Spleen (tissue), 11 donors: ENCODE data around the gene KIF21B. TPM values are rescaled to one million over a fixed set of nuclear protein-coding genes. Genes with fewer than 3 reads are reported as not detected.

Experiments
- DNase-seq: peaks from one replicate; pipeline ENCODE4 v3.0.0-alpha.2; 2020
- H3K27ac ChIP-seq, 8 donors: fragments of 200-600 bp; sonication (generic) in 7 of 8; 1 replicate in 4 of 8; 2 replicates in 4 of 8; pipeline versions ENCODE4 v1.5.0 to v1.8.0; 2016 to 2021; ENCODE audit warnings: inconsistent platforms in 4 of 8, mild to moderate bottlenecking in 4 of 8, moderate library complexity in 1 of 8
- H3K27me3 ChIP-seq, 7 donors: fragments of 200-600 bp; sonication (generic) in 6 of 7; replicated peaks in 1 of 7; 1 replicate in 4 of 7; 2 replicates in 3 of 7; pipeline versions ENCODE4 v1.5.0 to v1.8.0; 2016 to 2021; ENCODE audit warnings: inconsistent platforms in 3 of 7, mild to moderate bottlenecking in 1 of 7
- H3K36me3 ChIP-seq, 6 donors: fragments of 200-600 bp; sonication (generic) in 5 of 6; 1 replicate in 4 of 6; 2 replicates in 2 of 6; pipeline versions ENCODE4 v1.5.0 to v1.8.0; 2016 to 2021; ENCODE audit warnings: inconsistent platforms in 2 of 6
- H3K4me1 ChIP-seq, 6 donors: fragments of 200-600 bp; sonication (generic) in 5 of 6; 1 replicate in 3 of 6; 2 replicates in 3 of 6; pipeline versions ENCODE4 v1.5.0 to v1.8.0; 2016 to 2021; ENCODE audit warnings: inconsistent platforms in 3 of 6
- H3K4me3 ChIP-seq, 8 donors: fragments of 200-600 bp; sonication (generic) in 7 of 8; 1 replicate in 4 of 8; 2 replicates in 4 of 8; pipeline versions ENCODE4 v1.5.0 to v1.8.0; 2016 to 2021; ENCODE audit warnings: inconsistent platforms in 4 of 8, mild to moderate bottlenecking in 4 of 8, moderate library complexity in 2 of 8
- H3K9me3 ChIP-seq, 8 donors: fragments of 200-600 bp; sonication (generic) in 7 of 8; 1 replicate in 4 of 8; 2 replicates in 4 of 8; pipeline versions ENCODE4 v1.5.0 to v1.8.0; 2016 to 2021; ENCODE audit warnings: inconsistent platforms in 4 of 8
- CTCF ChIP-seq, 11 experiments: fragments of 200-600 bp in 7 of 11; fragments of 450-650 bp in 4 of 11; sonication (generic) in 4 of 11; IDR thresholded peaks in 8 of 11; conservative IDR thresholded peaks in 3 of 11; 1 replicate in 7 of 11; 2 replicates in 4 of 11; pipeline versions ENCODE4 v1.4.0 to v1.8.0; 2016 to 2021; ENCODE audit warnings: antibody characterized with exemption in 11 of 11, inconsistent platforms in 4 of 11, mild to moderate bottlenecking in 1 of 11
- POLR2A ChIP-seq, 3 donors: fragments of 450-650 bp; IDR thresholded peaks; one replicate each; pipeline ENCODE4 v1.5.1; 2017; ENCODE audit warnings: antibody characterized with exemption in 3 of 3, mild to moderate bottlenecking in 1 of 3
- POLR2AphosphoS5 ChIP-seq, 3 donors: sonication (generic); formaldehyde crosslinking; IDR thresholded peaks; one replicate each; pipeline ENCODE4 v1.5.1; 2017; ENCODE audit warnings: antibody characterized with exemption in 3 of 3
- WGBS, 5 donors: extraction: QIAGEN DNeasy Blood & Tissue Kit in 3 of 5; methylation state at CpG; one replicate each; pipeline versions ENCODE4 v1.1.5 to v1.1.7; 2013 to 2018; 5-methylcytosine and 5-hydroxymethylcytosine counted together
- intact Hi-C: fragments of 100-400 bp; cut with DNase I; formaldehyde crosslinking; loops from one replicate; pipeline ENCODE4 v1.15.0; 2023; ENCODE audit warnings: low total_unique reads
- polyA plus RNA-seq, 3 donors: library from polyadenylated mRNA; stranded (reverse); fragments of 200-250 nt; gene quantifications; one replicate each; pipeline ENCODE4 v1.2.1, GENCODE V29; 2013
- total RNA-seq, 7 donors: library from RNA; depleted of rRNA in 3 of 7; stranded (reverse); fragments of >200 nt in 3 of 7; fragmentation: NEBNext Ultra II Directional in 4 of 7; extraction: Animal tissue kit (Norgen Biotek cat#: 25700) in 4 of 7; gene quantifications; one replicate each; pipeline versions ENCODE4 v1.1.0 to v1.2.1, GENCODE V29; 2016 to 2021
- donor health status: healthy with polysubstance abuse.
- donor health status: DM: no; HTN: no; CAD: no; lungs with moderate emphysema.
- donor health status: DM: no; HTN: no; CAD: no.
- donor health status: Bipolar disorder and iron deficiency.
- donor health status: healthy.
- donor health status: DM: no; HTN: no; CAD: no.
- donor health status: DM: yes; HTN: yes; CAD: no.

Gene KIF21B
- total and polyA plus RNA-seq, 10 donors = 3.0 to 49.0 (median 28.1) TPM

- no peak for DNase-seq
- peaks cover 34 to 79% (median 72%) of the 10 kb centered on the region in 6 donors for H3K4me1 ChIP-seq
- no peak for TF ChIP-seq POLR2A (IDR thresholded peaks at IDR 0.05)
- TF ChIP-seq CTCF (IDR thresholded peaks at IDR 0.05 in 8 of 11, conservative IDR thresholded peaks at IDR 0.05 in 3 of 11) = no peak
- TF ChIP-seq POLR2AphosphoS5 (IDR thresholded peaks at IDR 0.05) = no peak
- H3K27me3 ChIP-seq = no peaks in the 10 kb centered on the region
- intact Hi-C loops = no loop called here
- H3K36me3 ChIP-seq = no peaks in the 10 kb centered on the region
- no peaks in the 10 kb centered on the region for H3K9me3 ChIP-seq
- no peak overlapping the region for H3K4me3 ChIP-seq
- H3K27ac ChIP-seq = peak overlapping the region in 5 of 8 donors; percentile 32 to 76 (median 68)
- WGBS, 5 donors = 29 to 58% (median 42%) methylated on average over 3 of the region's 3 CpGs
These were observed 2.7 kb upstream of the KIF21B start for GRCh38 chr1:201026234-201026633.

GRCh38 chr1:201025571-201026002, 2.1 kb upstream of the KIF21B start:
- Histone ChIP-seq H3K4me1 (peaks cover 39 to 86% (median 78%) of the 10 kb centered on the region in 6 donors), H3K27me3 (no peaks in the 10 kb centered on the region), H3K4me3 (no peak overlapping the region), H3K36me3 (no peaks in the 10 kb centered on the region), H3K27ac (peak overlapping the region in 5 of 8 donors; percentile 32 to 76 (median 68)), H3K9me3 (no peaks in the 10 kb centered on the region)
- DNase-seq = no peak
- TF ChIP-seq POLR2AphosphoS5 (IDR thresholded peaks at IDR 0.05) (no peak), CTCF (IDR thresholded peaks at IDR 0.05 in 8 of 11, conservative IDR thresholded peaks at IDR 0.05 in 3 of 11) (peak in 4 of 11 experiments; percentile 11 to 41 (median 20))
- intact Hi-C loops = no loop called here
- WGBS, 5 donors = 49 to 66% (median 53%) methylated on average over 7 of the region's 7 CpGs

GRCh38 chr1:201024625-201024998, 1.1 kb upstream of the KIF21B start:
- Histone ChIP-seq H3K36me3 (no peaks in the 10 kb centered on the region), H3K27ac (peak overlapping the region in 3 of 8 donors; percentile 95 to 96 (median 95)), H3K4me3 (no peak overlapping the region), H3K4me1 (peaks cover 48 to 95% (median 88%) of the 10 kb centered on the region in 6 donors), H3K27me3 (no peaks in the 10 kb centered on the region), H3K9me3 (no peaks in the 10 kb centered on the region)
- TF ChIP-seq CTCF (IDR thresholded peaks at IDR 0.05 in 8 of 11, conservative IDR thresholded peaks at IDR 0.05 in 3 of 11) (no peak), POLR2A (IDR thresholded peaks at IDR 0.05) (no peak), POLR2AphosphoS5 (IDR thresholded peaks at IDR 0.05) (no peak)
- WGBS, 5 donors = 68 to 82% (median 79%) methylated on average over 2 of the region's 2 CpGs
- intact Hi-C loops = no loop called here
- DNase-seq = no peak

- H3K36me3 ChIP-seq = no peaks in the 10 kb centered on the region
- intact Hi-C loops = no loop called here
- no peaks in the 10 kb centered on the region for H3K27me3 ChIP-seq
- peaks cover 53 to 96% (median 92%) of the 10 kb centered on the region in 6 donors for H3K4me1 ChIP-seq
- 33 to 35% (median 35%) methylated on average over 17 of the region's 17 CpGs for WGBS, 5 donors
- TF ChIP-seq POLR2AphosphoS5 (IDR thresholded peaks at IDR 0.05) (no peak), POLR2A (IDR thresholded peaks at IDR 0.05) (no peak), CTCF (IDR thresholded peaks at IDR 0.05 in 8 of 11, conservative IDR thresholded peaks at IDR 0.05 in 3 of 11) (no peak)
- peak; percentile 85 for DNase-seq
- no peaks in the 10 kb centered on the region for H3K9me3 ChIP-seq
- H3K27ac ChIP-seq = peak overlapping the region in 4 of 8 donors; percentile 29 to 96 (median 95)
- H3K4me3 ChIP-seq = peak overlapping the region in 4 of 8 donors; percentile 64 to 79 (median 66)
These were observed 558 bp upstream of the KIF21B start for GRCh38 chr1:201023920-201024624.
